UCSD-AML1 (cell line): ENCODE data around the gene LMF2.
"Not testable (repeated sequence)": the region's sequence is repeated elsewhere in the genome, so short reads cannot be mapped to it uniquely, and the experiment has no call there.

Experiments
- DNase-seq: peaks from one replicate; lab custom pipeline; 2025; ENCODE audit not compliant: unreplicated experiment; lab: John Stamatoyannopoulos, UW

LMF2 gene

DNA sequence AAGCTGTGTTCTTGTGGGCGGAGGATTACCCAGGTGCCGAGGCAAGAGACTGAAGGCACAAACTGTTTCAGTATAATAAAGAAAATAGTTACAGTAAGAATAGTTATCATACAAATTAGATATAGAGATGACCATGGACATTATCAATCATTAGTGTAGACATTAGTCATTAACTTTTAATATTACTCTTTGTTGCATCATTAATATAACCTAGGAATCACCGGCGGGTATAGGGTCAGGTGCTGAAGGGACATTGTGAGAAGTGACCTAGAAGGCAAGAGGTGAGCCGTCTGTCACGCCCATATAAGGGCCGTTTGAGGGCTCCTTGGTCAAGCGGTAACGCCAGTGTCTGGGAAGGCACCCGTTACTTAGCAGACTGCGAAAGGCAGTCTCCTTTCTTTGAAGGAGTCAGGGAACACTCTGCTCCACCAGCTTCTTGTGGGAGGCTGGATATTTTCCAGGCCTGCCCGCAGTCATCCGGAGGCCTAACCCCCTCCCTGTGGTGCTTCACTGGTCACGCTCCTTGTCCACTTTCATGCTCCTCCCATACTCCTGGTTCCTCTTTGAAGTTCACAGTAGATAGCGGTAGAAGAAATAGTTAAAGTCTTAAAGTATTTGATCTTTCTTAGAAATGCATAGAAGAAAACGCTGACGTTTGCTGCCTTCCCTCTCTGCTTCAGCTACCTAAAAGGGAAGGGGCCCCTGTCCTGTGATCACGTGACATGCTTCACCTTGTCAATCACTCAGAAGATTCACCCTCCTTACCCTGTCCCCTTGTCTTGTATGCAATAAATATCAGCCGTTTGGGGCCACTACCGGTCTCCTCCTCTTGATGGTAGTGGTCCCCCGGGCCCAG lies 26.6 kb upstream of the LMF2 start:
- DNase-seq: not testable (repeated sequence)

DNA sequence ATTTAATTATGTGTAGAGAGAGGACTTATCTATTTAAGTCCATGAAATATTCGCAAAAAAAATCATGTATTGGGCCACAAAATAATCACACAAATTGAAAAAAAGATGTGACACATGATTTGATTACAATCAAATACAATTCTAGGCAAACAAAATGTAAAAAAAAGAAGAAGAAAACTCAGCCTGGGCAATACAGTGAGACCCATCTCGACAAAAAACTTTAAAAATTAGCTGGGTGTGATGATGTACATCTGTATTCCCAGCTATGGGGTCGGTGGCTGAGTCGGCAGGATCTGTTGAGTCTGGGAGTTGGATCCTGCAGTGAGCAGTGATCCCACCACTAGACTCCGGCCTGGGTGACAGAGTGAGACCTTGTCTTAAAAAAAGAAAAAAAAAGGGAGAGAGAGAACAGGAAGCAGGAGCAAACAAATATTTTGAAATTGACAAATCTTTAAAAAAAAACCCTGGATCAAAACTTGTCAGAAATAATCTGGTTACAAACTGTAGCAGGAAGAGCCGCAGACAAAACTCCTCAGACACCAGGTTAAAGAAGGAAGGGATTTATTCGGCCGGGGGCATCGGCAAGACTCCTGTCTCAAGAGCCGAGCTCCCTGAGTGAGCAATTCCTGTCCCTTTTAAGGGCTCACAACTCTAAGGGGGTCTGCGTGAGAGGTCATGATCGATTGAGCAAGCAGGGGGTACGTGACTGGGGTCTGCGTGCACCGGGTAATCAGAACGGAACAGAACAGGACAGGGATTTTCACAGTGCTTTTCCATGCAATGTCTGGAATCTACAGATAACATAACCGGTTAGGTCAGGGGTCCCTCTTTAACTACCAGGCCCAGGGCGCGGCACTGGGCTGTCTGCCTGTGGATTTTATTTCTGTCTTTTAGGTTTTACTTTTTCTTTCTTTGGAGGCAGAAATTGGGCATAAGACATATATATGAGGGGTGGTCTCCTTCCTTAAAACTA lies 25.6 kb upstream of the LMF2 start:
- no peak for DNase-seq

DNA sequence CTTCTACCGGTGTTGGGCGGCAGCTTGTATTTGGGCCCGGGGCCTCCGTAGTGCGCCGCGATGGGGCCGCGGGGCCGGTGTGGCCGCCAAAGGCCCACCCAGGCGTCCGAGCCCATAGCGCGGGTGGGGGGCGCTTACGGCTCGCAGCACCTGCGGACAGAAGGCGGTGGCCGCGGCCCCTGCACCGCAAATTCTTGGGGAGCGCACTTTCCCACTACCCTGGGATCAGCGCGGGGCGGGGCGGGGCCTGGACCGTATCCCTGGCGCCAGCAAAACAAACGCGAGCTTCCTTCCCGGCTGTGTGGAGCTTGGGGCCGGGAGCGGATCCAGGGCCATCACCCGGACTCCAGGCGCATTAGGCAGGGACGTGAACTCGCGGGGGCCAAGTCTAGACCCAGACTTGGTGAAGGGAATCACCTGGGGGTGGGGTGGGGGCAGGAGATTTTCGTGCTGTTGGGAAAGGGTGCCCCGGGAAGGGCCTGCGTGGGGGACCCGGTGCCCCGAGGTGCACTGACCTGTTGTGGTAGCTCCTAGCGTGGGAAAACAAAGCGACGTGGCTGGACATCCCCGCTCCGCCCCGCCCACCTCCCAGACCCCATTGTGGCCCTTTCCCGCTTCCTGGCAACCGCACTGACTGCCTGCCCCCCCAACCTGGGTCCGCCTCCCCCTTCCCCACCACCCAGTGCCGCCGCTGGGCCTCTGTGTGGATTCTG lies 24.6 kb upstream of the LMF2 start:
- DNase-seq: peak; percentile 68

DNA sequence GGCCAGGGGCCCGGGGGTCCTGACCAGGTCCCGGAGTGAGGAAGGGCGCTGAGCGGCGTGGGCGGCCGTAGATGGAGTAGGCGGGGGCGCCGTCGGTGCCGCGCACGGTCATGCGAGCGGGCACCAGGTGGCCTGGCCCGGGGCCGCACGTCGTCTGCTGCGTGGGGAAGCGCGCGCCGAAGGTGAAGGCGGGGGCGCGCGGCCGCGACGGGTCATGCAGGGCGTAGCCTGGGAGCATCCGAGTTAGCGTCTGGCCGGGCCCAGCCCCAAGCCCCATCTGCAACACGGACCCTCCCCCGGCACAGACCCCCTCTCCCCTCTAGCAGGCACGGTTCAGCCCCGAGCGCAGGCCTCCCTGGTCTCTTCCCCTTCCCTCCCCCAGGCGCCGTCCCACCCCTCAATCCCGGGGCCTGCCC lies 24.1 kb upstream of the LMF2 start:
- peak; percentile 73 for DNase-seq

DNA sequence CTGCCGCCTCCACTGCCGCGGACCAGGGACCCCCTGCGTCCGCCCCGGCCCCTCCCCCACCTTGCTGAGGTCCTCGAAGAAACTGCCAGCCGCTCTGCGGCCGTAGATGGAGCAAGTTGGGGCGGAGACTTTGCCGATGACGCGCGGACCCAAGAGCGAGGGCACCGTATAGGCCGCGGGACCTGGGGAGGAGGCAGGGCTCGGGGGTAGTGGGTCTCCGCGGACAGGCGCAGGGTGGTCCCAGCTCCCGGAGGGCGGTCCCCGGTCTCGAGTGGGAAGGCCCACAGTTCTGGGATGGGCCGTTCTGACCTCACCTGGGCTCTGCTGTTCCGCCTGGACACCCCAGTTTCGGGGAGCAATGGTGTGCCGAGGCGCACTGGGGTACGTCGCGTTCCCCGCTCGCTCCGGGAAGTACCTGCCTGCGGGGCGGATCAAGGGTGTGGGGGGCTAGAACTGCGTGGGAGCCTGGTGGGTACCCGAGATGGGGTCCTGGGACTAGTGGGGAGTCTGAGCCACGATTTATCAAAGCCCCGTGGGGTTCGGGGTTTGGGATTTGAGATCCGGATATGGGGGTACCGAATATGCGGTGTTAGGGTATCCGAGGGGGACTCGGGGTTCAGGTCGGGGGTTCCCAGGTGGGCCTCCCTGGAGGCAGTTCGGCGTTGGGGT lies 23.5 kb upstream of the LMF2 start:
- DNase-seq: peak; percentile 88

DNA sequence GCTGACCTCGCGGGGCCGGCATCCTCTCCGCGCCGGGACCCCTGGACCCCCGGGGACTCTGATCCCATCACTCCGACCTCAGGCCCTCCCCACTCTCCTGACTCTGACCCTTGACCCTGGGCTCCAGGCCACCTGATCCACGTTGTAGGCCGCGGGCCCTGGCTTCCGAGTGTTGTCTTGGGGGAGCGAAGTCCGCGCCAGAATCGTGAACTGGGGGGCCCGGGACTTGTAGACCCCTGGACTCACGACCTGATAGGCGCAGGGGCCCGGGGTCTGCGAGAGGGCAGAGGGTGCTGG lies 23.0 kb upstream of the LMF2 start:
- no peak for DNase-seq

DNA sequence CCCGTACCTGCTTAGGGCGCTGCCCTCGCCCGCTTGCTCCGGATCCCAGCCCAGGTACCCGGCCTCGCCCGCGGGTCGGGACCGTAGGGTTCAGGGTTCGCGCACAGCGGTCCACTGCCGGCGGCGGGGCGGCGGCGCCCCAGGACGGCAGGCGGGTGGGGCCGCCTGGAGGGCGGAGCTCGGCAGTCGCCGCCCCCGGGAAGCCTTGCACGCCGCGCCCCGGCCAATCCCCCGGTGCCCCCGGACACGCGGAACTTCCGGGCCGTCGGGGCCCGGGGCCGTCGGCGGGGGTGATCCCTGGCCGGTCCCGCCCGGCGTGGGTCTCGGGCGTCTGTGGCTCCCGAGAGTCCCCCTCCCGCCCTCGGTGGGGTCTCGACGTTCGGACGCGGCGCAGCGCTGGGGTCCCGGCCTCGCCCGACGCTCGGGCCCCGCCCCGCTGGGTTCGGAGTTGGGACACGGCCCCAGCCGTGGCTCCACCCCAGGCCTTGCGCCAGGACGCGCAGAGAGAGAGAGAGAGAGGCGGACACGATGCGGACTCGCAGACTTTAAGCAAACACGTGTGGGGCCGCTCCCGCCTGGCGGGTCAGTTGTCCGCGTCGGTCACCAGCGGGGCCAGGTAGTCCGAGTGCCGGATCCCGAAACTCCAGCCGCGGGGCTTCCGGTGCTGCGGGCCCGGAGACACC lies 22.5 kb upstream of the LMF2 start, which contains the start of gene TYMP:
TSS of gene TYMP (minus strand) at position 116 of the 683 bp plus-strand sequence. CDS start 303 bp downstream, outside the sequence.
- peak; percentile 70 for DNase-seq

DNA sequence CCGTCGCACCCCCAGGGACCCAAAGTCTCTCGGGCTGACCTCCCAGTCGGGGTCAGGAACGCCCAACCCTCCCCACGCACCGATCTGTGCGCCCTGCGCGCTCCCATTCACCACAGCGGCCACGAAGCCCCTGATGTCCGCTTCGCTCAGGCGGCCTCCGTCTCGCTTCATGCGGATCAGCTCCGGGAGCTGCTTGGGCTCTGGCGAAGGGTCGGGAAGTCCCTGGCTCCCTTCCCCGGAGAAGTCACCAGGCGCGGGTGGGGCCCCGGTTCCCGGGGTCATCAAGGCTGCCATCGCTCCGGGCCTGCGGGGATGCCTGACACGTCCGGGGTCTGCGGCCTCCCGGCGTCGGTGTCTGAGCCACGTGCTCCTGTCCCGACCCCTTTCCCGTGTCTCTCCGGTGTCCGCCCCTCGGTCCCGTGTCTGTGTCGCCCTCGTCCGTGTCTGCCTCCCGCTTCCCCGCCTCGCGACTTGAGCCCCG lies 22.0 kb upstream of the LMF2 start:
- no peak for DNase-seq

DNA sequence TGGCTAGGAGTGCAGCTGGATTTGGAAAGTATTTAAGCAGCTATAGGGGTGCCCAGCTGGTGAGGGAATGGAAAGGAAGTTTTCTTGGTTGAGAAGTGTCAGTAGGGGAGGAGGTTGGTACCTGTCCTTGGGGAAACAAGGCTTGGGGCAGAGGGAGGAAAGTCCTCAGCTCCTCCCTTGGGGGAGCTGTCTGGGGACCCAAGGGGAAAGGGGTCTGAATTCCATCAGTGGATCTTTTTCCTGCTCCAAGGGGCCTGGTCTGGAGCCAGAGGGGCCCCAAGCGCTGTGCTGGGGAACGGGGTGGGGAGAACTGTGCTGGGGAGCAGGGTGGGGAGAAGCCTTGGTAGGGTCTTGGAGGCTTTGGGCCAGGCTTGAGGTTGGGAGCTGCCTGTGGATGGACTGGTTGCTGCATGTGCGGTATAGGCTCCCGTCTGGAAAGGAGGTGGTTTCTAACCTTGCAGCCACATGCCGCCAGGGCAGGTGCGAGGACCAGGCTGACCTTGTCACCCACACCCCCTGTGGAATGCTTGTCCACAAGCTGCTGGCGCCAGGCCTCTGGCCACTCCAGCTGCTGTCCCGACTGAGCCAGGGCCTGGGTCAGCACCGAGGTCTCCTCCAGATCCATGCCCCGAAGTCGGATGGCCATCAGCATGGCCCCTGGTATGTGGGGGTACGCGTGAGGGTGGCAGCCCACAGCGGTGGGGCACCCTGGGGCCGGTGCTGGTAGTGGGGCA lies 21.3 kb upstream of the LMF2 start:
- DNase-seq: no peak

DNA sequence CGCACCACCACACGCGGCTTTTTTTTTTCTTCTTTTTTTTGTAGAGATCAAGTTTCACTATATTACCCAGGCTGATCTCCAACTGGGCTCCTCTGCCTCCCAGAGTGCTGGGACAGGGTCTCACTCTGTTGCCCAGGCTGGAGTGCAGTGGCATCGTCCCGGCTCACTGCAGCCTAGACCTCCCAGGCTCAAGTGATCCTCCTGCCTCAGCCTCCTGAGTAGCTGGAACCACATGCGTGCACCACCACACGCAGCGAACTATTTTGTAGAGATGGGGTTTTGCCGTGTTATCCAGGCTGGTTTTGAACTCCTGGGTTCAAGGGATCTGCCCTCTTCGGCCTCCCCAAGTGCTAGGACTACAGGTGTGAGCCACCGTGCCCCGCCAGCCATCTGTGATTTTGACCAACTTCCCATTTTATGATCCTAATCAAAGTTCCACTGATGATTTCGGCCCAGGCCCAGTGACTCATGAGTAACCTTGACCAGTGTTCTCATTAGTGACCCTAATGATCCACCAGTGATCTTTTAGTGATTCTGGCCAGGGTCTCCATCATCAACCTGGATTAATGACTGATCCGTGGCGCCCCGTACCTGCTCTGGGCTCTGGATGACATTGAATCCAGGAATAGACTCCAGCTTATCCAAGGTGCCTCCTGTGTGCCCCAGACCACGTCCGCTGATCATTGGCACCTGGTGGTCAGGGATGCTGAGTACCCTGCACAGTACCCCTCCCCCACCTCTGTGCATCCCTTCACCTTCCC lies 20.6 kb upstream of the LMF2 start:
- DNase-seq: no peak

DNA sequence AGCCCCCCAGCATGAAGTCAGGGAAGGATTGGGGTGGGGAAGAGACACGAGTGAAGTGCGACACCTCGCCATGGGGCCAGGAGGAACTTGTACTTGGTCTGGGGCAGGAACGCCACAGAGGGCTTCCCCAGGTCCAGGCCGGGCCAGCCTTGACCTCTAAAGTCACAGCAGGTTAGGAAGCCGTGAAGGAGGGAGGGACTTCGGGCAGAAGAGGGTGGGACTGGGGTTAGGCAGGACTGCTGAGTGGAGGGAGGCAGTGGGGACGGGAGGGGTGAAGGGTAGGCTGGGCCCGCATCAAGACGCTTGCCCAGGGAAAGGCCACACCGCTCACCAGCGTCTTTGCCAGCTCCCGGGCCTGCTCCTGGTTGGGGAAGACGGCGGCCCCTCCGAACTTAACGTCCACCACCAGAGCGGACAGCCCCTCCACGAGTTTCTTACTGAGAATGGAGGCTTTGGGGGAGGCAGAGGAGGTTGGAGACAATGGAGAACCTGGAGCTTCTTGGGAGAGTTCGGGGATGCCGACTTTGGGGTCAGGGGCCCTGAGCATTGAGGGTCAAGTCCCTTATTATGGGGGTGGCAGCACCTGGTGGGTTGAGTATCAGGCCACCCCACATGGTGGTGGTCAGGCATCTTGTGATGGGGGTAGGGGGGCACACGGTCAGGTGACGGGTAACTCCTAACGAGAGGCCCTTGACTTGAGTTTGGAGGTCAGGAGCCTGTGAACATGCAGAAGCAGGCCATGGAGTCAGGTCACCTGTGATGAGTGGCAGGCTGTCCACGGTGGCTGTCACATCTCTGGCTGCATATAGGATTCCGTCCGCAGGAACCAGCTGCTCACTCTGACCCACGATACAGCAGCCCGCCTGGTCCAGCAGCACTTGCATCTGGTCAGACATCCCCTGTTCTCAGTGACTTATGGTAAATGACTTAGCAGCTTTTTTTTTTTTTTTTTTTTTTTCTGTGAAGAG lies 19.6 kb upstream of the LMF2 start:
- DNase-seq: peak; percentile 77

DNA sequence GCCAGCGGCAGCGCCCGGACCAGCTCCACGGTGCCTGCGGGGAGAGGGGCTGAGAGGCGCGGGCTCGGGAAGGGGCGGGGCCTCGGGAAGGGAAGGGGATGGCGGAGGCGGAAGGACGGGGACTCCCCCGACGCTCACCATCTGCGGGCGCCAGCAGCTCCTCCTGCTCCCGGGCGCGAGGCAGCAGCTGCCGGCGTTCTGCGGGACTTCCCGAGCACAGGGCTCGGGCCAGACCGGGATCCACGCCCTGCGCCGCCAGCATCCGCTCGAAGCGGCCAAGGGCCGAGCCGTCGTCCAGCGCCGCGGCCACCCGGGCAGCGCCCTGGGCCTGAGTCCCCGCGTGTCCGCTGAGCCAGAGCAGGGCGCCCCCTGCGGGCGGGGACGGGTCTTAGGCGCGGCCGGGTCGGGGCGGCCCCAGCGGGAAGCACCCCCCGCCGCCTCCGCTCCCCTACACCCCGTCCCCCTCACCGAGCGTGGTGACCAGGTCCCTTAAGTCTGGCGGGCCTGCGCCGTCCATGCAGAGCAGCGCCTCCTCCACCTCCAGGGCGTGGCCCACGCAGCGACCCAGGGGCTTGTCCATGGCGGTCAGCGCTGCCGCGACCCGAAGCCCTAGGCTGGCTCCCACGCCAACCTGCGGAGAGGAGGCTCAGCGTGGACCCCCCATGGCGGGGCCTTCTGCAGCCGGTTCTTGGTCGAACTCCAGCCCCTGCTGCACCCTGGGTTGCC lies 18.8 kb upstream of the LMF2 start:
- peak; percentile 90 for DNase-seq

DNA sequence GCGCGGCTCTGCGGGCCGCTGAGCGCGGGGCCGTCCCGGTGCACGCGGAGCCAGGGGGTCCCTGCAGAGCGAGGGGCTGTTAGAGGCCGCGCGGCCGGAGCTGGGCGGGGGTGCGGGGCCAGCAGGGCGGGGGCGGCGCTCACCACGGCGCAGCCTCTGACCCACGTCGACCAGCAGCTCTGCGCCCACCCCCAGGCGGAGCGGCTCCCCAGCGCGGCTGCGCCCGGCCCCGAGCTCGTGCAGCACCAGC lies 18.3 kb upstream of the LMF2 start:
- DNase-seq: no peak

DNA sequence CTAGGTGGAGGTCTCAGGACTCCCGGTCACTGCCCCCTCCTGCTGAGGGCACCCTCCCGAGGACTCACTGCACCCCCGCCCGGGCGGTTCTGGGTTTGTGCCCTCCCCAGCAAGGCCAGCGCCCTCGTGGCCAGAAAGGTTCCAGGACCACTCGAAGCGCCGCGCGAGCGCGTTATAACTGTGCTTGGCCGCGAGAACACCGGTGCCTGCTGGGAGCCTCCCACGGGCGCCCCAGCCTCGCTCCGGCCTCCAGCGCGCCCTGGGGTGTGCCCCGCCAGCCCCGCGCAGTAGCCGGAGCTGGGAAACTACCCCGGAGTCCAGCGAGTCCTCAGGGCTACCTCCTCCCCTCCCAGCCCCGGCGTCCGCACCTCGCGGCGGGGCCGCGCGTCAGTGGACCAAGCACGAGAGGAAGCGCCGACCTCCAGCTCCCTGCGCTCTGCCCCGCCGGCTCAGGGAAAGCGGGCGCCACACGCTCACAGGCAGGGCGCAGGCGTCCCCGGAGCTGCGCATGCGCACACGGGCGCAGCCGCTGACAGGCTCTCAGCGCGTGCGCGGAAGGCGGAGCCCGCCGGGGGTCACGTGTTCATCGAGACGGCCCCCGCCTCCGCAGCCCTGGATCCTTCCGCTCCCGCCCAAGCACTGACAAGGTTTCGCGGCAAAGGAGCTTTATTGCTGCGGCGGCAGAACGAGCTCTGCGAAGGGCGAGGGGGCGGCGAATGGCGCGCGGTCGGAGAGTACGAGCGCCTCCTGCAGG lies 17.8 kb upstream of the LMF2 start, which contains the start of gene SCO2:
TSS of gene SCO2 (minus strand) at position 495 of the 754 bp plus-strand sequence. CDS start 1,187 bp downstream, outside the sequence.
- DNase-seq: peak; percentile 98

DNA sequence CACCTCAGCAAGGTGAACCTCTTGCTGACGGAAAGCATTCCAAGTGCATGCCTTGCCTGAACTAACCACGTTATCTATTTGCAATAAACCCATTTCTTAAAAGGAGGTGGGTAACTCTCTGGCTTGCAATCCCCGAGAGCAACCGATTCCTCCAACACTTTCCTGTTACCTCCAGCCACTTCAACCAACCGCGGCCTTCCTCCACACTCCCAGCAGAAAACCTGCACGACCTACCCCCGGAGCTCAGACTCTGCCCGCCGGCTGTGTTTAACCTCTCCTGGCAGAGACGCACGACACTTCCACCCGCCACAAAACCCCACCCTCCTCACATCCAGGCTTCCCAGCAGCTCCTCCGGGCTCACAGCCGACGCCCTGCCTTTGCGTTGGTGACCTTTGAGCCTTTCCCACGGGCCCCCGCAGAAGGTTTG lies 17.2 kb upstream of the LMF2 start:
- no peak for DNase-seq
